GM21515 (cell line): ENCODE measurements around the gene MYH1.
"Not testable (repeated sequence)": the region's sequence is repeated elsewhere in the genome, so short reads cannot be mapped to it uniquely, and the experiment has no call there.

Source experiments
- ATAC-seq: cut with Tn5 transposase; IDR thresholded peaks from one replicate; pipeline ENCODE4 v1.9.1; 2021; ENCODE audit not compliant: unreplicated experiment

MYH1 gene

DNA sequence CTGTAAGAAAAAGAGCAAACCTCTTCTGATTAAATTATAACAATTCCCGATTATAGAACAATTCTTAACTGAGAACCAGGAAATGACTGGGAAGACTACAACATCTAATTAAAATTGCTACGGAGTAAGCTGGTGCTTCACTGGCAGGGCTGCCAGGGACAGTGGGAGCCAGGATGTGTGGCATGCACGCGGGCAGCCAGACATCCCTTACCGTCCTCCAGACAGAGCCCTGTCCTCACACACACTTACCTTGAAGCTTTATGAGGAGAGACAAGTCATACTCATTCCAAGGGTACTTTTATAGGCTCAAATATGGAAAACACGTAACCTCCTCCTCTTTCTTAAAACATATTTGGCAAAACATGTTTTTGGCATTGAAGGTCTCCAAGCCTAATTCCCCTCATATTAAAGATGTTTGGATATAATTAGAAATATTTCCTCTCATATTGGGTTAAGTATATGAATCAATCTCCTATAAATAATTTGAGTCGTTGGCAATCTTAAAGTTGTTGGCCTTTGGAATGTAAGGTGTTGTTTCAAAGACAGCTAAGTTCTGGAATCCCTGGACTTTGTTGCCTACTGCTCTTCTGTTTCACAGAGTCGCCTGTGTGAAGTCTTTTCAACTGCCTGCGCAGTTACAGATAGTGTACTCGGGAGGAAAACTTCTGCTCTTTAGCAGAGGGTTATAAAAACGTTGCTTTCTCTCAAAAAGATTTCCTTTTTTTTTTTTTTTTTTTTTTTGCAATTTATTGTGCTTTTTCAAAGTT is at the start of gene MYH1:
Gene MYH1 (minus strand): TSS at position 272 of the 767 bp plus-strand sequence. CDS start 1,900 bp downstream, outside the sequence.
- no peak for ATAC-seq

DNA sequence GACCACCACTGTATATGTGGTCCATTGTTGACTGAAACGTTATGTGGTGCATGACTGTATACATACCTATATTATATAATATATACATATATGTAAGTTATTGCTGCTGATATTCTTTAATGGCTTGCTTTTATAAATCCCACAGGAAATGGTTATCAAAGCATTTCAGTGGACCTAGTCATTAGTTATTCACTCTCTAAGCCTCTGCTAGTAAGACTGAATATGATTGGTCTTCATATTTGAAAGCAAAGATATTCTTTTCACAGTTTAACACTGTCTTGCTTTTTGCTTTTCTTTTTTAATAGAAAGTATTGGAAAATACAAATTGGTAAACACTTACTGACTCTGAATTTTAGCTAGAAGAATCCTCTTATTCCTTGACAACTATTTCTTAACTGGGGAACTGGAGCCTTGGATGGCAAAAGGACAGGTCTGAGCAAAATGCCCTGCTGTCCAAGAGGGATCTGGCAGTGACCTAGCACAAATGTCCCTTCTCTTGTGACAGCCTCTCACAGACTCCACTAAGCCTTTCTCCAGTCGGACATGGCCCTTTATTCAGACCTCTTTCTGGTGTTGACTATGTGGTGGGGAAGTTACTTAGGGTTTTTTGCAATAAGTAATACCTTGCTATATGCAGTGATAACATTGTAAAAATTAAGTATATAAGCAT is 45.8 kb upstream of the MYH1 start:
- no peak for ATAC-seq

DNA sequence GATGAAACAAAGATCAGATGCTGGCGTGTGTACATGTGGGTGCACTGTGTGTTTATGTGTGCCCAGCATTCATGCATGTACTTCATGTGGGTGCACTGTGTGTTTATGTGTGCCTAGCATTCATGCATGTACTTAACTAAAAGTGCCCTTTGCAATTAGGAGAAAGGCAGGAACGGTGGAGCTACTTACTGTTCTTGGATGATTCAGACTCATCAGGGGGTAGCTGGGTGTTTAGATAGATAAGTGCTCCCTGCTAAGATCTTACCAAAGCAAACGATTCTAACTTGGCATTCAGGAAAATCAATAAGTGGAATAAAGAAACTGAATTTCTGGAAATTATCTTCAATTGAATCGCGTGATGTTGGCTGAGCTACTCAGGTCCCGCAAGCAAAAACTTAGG is 39.7 kb upstream of the MYH1 start:
- ATAC-seq = no peak

DNA sequence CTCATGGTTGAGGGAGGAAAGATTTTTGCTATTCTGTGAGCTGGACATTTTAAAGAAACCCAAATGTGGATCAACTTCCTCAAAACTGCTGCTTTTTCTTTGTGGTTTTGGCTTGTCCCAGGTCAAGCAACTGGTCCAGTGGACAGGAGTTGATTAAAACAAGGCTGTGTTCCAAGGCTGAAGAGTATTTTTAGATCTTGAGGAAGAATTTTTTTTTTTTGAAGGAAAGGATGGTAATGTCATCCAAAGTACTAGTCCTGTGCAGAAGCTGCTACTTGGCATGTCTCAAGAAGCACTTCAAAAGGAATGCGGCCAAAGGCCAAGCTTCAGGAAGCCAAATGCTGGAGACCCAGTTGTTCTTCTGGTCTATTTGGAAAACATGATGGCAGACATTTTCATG is 39.1 kb upstream of the MYH1 start:
- ATAC-seq = no peak

DNA sequence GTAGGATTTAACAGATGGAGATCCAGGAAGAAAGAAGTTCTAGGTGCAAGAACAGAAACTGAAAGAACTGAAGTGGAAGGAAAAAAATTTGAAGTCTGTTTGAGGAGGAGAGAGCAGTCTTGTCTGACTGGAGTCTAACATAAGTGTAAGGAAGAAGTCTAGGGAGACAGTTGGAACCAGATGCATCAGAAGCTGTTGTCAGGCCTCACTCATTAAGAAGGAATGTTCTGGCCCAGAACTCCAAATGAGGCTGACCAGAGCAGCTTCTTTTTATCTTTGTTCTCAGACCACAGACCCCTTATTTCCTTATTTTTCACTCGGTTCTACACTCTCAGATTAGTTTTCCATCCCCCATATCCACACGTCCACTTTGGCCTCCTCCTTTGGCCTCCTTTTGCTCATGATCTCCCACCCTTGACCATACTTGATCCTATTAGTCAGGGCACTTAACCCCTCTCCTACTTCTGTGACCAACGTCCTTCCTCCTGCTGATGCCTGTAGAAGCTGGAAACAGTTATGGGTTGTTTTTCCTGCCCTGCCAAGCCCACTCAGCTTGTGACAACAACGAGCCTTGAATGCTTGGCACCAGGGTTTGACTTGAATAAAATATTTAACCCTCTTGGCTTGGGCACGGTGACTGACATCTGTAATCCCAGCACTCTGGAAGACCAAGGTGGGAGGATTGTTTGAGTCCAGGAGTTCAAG is 38.1 kb upstream of the MYH1 start:
- no peak for ATAC-seq

DNA sequence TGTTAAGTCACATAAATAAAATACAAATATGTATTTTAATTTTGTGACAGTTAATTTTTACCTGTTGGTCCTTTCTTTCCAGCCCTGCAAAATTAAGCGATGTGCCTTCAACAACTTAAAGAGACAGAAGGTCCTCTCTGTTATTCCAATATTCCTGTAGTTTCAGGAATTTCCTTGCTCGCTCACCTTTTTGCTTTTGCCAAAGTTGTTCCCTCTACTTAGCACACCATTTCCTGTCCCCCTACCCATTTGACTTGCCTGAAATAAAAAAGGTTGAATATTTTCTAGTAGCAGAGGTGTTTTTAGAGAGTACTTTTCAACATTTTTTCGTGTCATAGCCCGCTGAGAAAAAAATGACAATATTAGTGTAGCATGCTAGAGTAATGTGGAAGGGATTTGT is 31.7 kb upstream of the MYH1 start:
- no peak for ATAC-seq

DNA sequence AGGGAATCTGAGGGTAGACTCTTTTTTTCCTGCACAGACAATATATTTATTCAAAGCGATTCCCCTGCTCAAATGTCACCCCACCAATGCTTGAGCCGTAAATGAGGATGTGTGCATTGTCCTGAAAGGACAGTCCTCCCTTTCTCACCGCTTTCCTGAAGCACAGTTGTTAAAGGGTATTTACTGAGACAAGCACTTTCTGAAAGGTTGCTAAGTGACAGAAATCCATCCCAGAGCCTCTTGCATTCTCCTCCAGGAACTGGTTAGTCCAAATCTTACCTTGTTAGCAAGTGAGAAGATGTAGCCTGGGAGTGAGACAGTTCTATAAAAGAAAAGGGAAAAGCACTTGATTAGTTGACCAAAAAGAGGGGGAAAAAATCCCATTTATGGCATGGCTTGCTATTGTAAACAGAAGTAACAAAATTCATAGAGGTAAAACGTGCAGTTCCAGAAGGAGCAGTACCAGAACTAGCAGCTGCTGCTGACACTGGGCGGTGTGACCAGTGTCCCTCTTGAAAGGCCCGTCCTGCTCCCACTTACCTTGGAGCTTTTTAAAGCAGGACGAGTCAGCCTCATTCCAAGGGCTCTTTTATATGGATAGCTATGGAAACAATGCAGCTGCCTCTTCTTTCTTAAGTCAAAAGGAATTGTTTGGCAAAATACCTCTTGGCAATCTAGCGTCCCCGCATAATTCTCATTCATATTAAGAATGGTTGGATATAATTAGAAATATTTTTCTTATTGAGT is 30.9 kb upstream of the MYH1 start, which contains the start of gene MYH2:
Gene MYH2 (minus strand): TSS at position 563 of the 747 bp plus-strand sequence. CDS start 1,738 bp downstream, outside the sequence.
- no peak for ATAC-seq

DNA sequence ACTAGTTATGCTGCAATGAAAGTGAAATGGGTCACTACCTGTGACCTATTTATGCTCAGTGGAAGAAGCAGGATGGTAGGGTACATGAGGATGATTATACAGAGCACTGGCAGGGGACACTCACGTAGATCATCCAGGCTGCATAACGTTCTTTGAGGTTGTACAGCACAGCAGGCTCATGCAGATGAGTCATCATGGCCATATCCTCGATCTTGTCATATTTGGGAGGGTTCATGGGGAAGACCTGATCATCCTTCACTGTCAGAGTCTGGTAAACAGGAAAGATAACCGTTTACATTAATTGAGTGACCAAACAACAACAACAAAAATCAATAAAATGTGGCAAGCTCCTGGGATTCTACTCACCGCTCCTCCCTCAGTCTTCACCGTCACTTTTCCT is 29.0 kb upstream of the MYH1 start:
- no peak for ATAC-seq

DNA sequence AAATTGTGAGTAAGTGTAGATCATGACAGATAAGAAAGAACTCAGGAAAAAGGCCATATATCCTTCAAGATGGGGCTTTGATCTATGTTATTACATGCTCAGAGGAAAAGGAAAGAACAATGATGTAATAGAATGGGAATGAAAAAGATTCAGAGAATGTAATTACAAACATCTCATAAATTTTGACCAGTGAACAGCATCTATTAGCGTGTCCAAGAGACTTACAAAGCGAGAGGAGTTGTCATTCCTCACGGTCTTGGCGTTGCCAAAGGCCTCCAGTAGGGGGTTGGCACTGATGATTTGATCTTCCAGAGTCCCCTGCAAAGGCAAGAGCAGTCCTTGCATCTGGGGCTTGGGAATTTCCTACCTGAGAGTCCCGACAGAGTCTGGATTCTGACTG is 25.1 kb upstream of the MYH1 start:
- not testable (repeated sequence) for ATAC-seq

DNA sequence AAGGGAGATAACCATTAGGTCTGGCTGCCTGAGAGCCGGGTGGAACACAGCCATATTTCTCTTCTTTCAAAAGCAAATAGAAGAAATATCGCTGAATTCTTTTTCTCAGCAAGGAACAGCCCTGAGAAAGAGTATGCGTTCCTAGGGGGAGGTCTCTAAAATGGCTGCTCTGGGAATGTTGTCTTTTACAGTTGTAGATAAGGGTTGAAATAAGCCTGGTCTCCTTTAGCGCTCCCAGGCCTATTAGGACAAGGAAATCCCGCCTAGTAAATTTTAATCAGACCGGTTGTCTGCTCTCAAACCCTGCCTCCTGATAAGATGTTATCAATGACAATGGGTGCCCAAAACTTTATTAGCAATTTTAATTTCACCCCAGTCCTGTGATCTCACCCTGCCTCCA is 22.8 kb upstream of the MYH1 start:
- ATAC-seq = not testable (repeated sequence)

DNA sequence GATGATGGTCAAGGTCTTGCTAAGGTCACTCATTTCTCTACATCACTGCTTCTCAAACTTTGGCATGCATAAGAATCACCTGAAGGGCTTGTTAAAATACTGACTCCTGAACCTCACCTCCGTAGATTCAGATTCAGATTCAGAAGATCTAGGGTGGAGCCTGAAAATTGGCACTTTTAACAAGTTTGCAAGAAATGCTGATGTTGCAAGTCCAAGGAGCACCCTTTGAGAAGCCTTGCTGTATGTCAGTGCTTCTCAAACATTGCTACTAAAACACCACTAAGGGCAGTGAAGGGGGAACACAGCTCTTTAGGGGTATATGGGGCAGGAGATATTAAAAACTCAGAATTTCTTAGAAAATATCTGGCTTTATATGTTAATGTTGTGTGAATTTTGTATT is 13.7 kb upstream of the MYH1 start:
- no peak for ATAC-seq

DNA sequence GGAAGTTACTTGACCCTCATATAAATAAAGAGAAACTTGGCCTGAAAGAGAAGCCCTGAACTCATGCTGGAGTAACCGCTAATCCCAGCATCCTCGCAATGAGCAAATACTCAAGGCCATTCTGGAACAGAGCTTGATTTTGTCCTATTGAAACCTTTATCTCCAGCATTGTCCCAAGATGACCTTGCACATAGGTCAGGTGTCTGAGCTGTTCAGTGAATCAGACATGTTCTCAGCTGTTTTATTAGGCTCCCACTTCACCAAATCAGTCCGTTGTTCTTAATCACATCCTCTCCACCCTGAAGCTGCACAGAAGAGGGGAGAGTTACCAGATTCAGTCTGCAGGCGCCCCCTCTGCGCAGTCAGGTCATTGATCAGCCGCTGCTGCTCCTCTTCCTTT is 9.1 kb upstream of the MYH1 start:
- ATAC-seq = no peak

DNA sequence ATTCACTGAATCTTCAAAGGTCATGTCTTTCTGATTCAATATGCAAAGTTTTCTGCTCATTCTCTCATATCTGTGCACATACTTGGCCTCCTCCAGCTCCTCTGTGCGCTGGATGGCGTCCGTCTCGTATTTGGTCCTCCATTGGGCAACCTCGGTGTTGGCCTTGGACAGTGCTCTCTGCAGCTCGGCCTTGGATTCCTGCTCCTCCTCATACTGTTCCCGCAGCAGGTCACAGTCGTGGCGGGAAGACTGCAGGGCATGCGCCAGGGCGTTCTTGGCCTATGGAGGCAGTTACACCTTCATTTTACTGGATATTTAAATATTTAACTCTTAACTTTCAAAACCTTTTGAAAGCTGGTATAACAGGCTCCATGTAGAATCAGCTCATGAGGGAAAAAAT is 8.2 kb upstream of the MYH1 start:
- no peak for ATAC-seq

DNA sequence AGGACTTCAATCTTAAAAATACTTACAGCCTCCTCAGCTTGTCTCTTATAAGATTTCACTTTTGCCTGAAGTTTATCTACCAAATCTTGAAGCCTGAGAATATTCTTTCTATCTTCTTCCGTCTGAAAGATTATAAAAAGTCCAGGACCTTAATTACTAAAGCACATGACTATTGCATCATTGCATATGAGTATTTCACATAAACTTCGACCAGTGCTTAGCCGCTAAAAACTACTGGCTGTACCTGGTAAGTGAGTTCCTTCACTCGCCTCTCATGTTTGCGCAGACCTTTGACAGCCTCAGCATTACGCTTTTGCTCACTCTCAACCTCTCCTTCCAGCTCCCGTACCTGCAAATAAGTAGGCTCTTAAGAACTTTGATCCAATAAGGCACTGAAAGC is 4.7 kb upstream of the MYH1 start:
- no peak for ATAC-seq

DNA sequence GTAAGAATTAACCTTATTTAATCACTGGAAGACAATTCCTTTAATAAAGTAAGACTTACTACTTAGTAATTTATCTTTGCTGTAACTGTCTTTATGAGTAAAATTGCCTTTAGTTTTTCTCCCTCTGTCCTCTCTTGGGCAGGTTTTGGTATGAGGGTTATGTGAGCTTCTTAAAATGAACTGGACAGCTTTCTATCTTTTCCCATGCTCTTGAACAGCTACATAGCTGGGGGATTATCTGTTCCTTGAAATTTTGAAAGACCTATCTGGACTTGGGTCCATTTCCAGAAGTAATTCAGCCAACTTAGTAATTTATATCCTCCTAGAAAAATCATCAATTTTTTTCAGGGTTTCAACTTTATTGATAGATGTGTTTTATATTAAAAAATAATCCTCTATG is 3.6 kb upstream of the MYH1 start:
- no peak for ATAC-seq

DNA sequence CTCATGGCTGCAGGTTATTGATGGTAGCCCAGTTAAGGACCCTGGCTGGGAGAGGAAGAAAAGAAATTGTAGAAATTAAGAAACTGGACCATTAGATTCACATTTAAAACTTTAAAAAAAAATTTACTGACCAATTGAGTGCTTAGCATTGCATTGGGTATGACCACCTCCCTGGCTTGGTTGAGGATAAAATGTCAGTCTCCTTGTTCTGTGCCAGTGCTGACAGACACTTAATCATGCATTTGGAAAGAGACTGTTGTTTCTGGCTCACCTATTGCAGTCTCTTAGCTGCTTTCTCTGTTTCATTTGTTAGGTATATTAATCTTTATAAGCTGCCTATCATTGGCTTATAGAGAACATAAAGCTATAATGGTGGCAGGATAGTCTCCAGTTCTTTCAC is 1.7 kb downstream of the MYH1 start:
- ATAC-seq = no peak

DNA sequence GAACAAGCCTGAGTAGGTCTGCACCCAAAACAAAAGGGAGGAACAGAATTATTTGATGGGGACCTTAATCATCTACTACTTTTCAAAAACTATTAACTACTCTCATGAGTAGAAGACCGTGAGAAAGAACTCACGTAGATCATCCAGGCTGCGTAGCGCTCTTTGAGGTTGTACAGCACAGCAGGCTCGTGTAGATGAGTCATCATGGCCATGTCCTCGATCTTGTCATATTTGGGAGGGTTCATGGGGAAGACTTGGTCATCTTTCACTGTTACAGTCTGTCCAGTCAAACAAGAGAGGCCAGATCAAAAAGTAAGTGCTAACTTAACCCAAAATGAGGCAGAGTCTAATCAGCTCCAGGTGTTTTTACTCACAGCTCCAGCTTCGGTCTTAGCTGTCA is 2.3 kb downstream of the MYH1 start:
- no peak for ATAC-seq

DNA sequence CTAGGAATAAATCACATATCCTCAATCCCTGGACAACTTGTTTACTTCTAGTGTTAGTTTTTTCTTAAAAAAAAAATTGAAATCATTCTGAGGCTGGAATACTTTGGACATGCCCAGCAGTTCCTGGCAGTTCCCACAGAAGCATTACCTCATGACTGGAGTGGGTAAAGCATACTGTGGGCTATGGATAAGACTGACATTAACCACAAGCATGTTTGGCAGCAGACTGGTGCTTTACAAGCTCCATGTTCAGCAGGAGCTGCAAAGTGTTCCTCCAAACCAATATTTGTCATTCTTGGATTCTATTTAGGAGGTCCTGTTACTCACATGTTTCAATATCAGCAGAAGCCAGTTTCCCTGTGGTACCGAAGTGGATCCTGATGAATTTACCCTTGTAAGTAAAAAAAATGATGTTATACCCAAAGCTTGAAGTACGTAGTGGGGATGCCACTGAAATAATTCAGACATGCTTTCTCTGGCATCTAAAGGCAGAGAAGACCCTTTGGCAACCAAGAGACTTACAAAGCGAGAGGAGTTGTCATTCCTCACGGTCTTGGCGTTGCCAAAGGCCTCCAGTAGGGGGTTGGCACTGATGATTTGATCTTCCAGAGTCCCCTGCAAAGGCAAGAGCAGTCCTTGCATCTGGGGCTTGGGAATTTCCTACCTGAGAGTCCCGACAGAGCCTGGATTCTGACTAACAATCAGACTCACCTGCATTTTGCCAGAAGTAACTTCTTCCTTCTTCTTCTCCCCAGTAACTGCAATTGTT is 4.9 kb downstream of the MYH1 start:
- no peak for ATAC-seq

DNA sequence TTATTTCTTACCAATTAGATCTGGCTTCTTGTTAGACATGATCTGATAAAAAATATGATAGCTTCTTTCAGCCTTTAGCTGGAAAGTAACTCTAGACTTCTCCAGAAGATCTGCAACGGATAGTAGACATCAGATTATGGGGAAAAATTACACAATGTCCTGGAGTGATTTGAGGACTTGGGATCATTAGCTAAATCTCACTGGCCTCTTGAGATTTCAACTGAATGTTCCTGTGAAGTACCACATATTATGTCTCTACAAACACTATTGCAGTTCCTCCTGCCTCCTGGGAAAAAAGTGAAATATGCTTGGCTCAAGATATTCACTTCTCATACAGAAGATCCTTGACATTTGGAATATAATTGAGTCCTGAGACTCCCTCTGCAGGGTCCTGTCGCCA is 5.5 kb downstream of the MYH1 start:
- no peak for ATAC-seq

DNA sequence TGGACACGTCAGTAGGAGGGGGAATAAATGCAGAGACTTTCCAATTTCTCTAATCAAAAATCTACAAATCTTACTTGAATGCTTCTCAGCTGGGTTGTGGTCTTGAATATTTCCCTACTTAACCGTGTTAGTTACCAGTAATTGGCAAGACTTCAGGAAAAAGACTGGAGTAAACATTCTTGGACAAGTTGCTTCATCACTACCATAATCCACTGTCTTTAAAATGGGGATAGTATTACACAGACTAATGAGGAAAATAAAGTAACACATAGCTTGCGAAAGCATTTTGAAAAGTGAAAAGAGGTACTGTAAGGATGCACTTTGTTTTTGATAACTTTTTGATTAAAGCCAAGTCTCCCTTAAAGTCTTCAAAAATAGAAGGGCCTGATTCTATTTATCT is 18.4 kb downstream of the MYH1 start:
- ATAC-seq = no peak

DNA sequence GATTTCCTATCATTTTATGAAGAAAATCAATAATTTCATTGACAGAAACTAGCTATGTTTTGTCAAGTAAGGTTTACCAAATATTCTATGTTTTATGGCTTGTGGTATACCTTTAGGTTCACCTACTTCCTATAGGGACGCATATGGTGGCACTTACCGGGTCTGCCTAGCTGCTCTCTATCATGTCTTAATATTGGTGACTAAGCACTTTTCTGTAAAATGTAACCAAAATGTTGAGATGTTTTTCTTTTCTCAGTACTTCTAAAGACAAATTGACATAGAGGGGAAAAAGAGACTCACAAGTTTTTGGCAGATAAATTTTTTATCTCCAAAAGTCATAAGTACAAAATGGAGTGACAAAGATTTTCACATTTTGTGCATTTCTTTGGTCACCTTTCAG is 26.3 kb downstream of the MYH1 start:
- no peak for ATAC-seq
